C4-2B (cell line): ENCODE data around the gene INPP4A.

Experiments used
- H3K27ac ChIP-seq: fragments of 450-650 bp; 2 replicates; pipeline ENCODE4 v1.5.1; 2017
- ZFX ChIP-seq: fragments of 450-650 bp; IDR thresholded peaks from 2 replicates; pipeline ENCODE4 v1.6.1; 2017
- TF ChIP-seq, protein P1 (sequence below): fragments of 450-650 bp; conservative IDR thresholded peaks from 2 replicates; pipeline ENCODE4 v1.5.1; 2017; ENCODE audit warnings: mild to moderate bottlenecking

Gene INPP4A

DNA sequence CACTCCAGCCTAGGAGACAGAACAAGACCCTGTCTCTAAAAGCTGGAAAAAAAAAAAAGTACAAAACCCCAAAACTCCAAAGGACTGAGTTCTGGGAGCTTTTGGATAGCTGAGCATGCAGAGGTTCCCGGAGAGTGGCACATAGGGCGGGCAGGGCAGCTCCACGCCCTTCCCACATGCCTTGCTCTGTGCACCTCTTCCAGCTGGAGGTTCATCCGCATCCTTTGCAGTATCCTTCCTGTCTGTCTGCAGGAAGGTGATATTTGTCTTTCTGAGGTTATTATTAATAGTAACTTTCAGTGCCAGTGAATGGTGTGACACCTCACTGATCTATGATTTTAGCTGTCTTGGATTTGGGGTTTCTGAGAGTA is 70.2 kb downstream of the INPP4A start:
- no peak overlapping the region for H3K27ac ChIP-seq
- TF ChIP-seq, protein P1, sequence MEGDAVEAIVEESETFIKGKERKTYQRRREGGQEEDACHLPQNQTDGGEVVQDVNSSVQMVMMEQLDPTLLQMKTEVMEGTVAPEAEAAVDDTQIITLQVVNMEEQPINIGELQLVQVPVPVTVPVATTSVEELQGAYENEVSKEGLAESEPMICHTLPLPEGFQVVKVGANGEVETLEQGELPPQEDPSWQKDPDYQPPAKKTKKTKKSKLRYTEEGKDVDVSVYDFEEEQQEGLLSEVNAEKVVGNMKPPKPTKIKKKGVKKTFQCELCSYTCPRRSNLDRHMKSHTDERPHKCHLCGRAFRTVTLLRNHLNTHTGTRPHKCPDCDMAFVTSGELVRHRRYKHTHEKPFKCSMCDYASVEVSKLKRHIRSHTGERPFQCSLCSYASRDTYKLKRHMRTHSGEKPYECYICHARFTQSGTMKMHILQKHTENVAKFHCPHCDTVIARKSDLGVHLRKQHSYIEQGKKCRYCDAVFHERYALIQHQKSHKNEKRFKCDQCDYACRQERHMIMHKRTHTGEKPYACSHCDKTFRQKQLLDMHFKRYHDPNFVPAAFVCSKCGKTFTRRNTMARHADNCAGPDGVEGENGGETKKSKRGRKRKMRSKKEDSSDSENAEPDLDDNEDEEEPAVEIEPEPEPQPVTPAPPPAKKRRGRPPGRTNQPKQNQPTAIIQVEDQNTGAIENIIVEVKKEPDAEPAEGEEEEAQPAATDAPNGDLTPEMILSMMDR: no peak
- no peak for TF ChIP-seq ZFX

DNA sequence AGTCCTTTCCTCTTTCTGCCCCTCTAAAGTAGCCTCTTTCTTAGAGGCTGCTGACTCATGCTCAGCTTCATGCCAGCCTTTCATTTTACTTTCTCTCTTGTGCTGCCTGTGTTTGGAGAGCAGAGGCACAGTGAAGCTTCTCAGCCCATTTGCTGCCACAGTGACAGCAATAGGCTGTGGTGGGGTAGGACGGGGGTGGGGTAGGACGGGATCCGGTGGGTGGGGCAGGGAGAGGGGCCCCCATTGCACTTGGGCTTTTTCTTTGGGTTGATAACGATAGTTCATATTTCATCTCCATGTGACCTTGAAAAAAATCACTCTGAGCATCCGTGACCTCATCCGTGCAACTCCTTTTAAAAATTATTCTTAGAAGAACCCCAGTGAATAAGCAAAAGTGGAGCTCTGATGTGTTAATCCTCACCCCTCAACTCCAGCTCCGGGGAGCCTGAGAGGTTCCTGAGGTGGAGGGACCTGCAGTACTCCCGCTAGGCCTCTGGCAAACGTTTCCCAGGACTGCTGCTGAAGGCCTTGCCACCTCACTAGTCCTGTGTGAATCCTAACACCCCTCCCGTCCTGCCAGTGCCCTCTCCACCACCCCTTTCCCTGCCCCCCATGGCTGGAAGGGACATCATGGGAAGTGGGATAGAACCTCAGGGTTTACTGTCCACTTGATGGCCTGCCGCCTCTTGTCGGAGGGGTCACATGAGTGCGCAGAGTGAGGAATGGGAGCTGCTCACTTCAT is 70.8 kb downstream of the INPP4A start:
- H3K27ac ChIP-seq: no peak overlapping the region
- no peak for TF ChIP-seq ZFX
- TF ChIP-seq, protein P1: no peak

DNA sequence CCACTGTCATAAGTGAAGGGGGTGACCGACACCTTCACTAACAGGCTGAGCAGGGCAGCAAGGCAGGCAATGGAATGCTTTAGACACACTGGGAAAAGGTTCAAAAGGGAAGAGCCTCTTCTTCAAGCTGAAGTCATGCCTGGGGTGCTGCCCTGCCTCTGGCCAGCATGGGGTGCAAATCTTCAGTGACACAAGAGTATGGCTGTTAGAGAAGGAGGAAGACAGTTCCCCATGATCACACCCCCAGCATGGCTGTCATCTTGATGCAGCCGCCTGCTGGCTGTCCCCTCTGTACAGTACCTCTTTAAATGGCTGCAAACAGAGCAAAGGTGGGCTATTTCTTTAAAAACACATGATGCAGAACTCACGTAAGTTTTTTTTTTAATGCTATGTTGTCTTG is 71.9 kb downstream of the INPP4A start:
- TF ChIP-seq ZFX: no peak
- TF ChIP-seq, protein P1: no peak
- H3K27ac ChIP-seq: no peak overlapping the region

DNA sequence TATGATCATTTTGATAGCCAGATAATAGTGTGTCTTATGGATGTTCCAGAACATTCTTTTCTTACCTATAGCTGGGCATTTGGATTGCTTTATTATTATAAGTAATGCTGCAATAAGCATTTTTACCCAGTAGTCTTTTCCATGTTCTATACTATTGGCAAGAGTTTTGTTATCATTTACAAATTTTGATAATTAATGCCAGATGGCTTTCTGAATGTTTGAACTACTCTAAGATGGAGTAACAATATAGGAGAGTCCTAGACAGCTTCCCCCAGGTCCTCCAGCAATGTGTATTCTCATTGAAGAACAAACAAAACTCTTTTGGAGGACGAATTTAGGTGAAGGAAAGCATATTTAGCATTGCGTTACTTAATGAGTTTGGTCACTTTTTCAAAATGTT is 73.0 kb downstream of the INPP4A start:
- H3K27ac ChIP-seq: no peak overlapping the region
- TF ChIP-seq, protein P1: no peak
- TF ChIP-seq ZFX: no peak

DNA sequence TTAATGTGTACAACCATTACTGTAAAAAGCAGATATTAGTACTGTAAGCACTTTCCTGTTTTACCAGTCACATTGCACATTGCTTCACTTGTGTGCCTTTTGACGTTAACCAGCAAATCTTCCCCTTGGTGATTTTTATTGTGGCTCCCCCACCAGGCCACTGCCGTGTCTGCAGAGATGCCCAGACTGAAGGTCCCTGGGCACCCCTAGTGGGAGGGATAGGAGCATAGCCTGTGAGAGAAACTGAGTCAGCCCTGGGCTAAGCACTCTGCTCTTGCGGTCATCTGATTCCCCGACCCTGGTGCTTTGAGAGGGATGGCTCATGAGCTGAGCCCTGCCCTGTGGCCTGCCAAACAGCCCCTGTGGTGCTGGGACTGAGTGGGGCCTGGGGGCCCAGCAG is 73.4 kb downstream of the INPP4A start:
- TF ChIP-seq, protein P1: peak; percentile 23; the same call in 1 of the 2 replicates
- TF ChIP-seq ZFX: no peak
- no peak overlapping the region for H3K27ac ChIP-seq

DNA sequence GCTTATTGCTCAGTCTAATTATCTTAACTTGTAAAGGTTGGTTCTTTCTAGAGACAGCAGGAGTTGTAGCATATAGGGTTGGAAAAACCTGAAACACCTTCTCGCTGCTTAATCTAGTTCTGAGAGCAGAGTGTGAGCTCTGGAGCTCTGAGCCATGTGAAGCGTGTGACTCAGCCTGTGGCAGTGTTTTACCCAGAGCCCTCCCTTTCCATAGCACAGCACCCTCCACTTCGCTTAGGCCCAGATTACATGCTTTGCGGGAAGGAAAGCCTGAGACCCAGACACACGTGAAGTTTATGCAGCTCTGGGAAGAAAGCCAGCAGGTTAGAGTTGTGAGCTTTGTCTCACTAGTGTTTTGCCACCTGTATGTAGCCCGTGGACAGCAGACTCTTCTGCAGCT is 74.5 kb downstream of the INPP4A start:
- no peak overlapping the region for H3K27ac ChIP-seq
- TF ChIP-seq, protein P1: no peak
- no peak for TF ChIP-seq ZFX

DNA sequence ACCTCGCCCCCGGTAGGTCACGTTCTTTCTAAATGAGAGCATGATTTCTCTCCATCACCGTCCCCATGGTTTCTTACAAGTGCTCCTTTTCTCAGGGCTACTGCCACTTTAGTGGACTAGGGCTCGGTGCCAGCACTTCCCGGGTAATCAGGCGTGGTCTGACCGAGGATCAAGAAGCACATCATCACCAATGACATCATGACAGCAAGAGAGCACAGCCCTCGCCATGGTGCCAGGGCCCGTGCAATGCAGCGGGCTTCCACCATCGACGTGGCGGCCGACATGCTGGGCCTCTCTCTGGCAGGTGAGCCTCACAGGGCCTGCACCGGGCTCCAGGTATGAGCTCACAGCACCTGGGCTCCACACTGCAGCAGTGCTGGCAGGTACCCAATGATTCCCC is 75.2 kb downstream of the INPP4A start:
- TF ChIP-seq, protein P1: no peak
- no peak for TF ChIP-seq ZFX
- H3K27ac ChIP-seq: no peak overlapping the region
